Measurements from ENCODE around the gene NR4A1.

GRCh38 chr12:52091061-52091460 is 39.8 kb downstream of the NR4A1 start:
- TF ChIP-seq CTCF (IDR thresholded peaks at IDR 0.05) = no peak
- no peak for TF ChIP-seq TCF7 (CRISPR knock-in tag; IDR thresholded peaks at IDR 0.05; ENCODE audit: low read depth)
- TF ChIP-seq, protein P1, sequence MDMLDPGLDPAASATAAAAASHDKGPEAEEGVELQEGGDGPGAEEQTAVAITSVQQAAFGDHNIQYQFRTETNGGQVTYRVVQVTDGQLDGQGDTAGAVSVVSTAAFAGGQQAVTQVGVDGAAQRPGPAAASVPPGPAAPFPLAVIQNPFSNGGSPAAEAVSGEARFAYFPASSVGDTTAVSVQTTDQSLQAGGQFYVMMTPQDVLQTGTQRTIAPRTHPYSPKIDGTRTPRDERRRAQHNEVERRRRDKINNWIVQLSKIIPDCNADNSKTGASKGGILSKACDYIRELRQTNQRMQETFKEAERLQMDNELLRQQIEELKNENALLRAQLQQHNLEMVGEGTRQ (CRISPR knock-in tag; IDR thresholded peaks at IDR 0.05) = no peak
- TF ChIP-seq ZNF317 (CRISPR knock-in tag; IDR thresholded peaks at IDR 0.05; ENCODE audit: borderline replicate concordance, low read depth) = no peak
- TF ChIP-seq ZNF263 (CRISPR knock-in tag; IDR thresholded peaks at IDR 0.05; ENCODE audit: low read depth) = no peak
- TF ChIP-seq, protein P2, sequence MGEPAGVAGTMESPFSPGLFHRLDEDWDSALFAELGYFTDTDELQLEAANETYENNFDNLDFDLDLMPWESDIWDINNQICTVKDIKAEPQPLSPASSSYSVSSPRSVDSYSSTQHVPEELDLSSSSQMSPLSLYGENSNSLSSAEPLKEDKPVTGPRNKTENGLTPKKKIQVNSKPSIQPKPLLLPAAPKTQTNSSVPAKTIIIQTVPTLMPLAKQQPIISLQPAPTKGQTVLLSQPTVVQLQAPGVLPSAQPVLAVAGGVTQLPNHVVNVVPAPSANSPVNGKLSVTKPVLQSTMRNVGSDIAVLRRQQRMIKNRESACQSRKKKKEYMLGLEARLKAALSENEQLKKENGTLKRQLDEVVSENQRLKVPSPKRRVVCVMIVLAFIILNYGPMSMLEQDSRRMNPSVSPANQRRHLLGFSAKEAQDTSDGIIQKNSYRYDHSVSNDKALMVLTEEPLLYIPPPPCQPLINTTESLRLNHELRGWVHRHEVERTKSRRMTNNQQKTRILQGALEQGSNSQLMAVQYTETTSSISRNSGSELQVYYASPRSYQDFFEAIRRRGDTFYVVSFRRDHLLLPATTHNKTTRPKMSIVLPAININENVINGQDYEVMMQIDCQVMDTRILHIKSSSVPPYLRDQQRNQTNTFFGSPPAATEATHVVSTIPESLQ (CRISPR knock-in tag; IDR thresholded peaks at IDR 0.05) = no peak
- TF ChIP-seq NR3C1 (CRISPR knock-in tag; conservative IDR thresholded peaks at IDR 0.05; ENCODE audit: low read depth) = no peak
- TF ChIP-seq, protein P3, sequence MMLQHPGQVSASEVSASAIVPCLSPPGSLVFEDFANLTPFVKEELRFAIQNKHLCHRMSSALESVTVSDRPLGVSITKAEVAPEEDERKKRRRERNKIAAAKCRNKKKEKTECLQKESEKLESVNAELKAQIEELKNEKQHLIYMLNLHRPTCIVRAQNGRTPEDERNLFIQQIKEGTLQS (CRISPR knock-in tag; conservative IDR thresholded peaks at IDR 0.05) = no peak
- no peak for TF ChIP-seq FOXP1 (CRISPR knock-in tag; IDR thresholded peaks at IDR 0.05; ENCODE audit: borderline replicate concordance)
- no peak for TF ChIP-seq JAZF1 (CRISPR knock-in tag; IDR thresholded peaks at IDR 0.05)
- TF ChIP-seq MAX (CRISPR knock-in tag; IDR thresholded peaks at IDR 0.05) = no peak
